Left lung (tissue), 10 donors: Measurements from ENCODE around the gene C16orf54. TPM values are rescaled to one million over a fixed set of nuclear protein-coding genes. Genes with fewer than 3 reads are reported as not detected.

Experiments used
- ATAC-seq: fragments of 200-7000 bp; cut with Tn5 transposase; one replicate; pipeline ENCODE4 v1.9.1; 2020; ENCODE audit warnings: moderate library complexity
- DNase-seq, 4 donors: peaks; one replicate each; pipeline ENCODE4 v3.0.0-alpha.2; 2013 to 2020
- H3K27ac ChIP-seq, 2 donors: fragments of 200-600 bp; sonication (generic) in 1 of 2; one replicate each; pipeline versions ENCODE4 v1.5.0 to v1.8.0; 2020 to 2021
- H3K27me3 ChIP-seq, 2 donors: fragments of 200-600 bp; sonication (generic) in 1 of 2; one replicate each; pipeline versions ENCODE4 v1.5.0 to v1.8.0; 2020 to 2021
- H3K36me3 ChIP-seq, 2 donors: fragments of 200-600 bp; sonication (generic) in 1 of 2; one replicate each; pipeline versions ENCODE4 v1.5.0 to v1.8.0; 2020 to 2021
- H3K4me1 ChIP-seq, 2 donors: fragments of 200-600 bp; one replicate each; pipeline ENCODE4 v1.8.0; 2021
- H3K4me3 ChIP-seq, 2 donors: fragments of 200-600 bp; sonication (generic) in 1 of 2; one replicate each; pipeline versions ENCODE4 v1.5.0 to v1.8.0; 2020 to 2021; ENCODE audit warnings: mild to moderate bottlenecking in 1 of 2
- H3K9me3 ChIP-seq, 2 donors: fragments of 200-600 bp; sonication (generic) in 1 of 2; one replicate each; pipeline versions ENCODE4 v1.5.0 to v1.8.0; 2020 to 2021
- intact Hi-C, 2 donors: fragments of 100-400 bp; cut with DNase I; formaldehyde crosslinking; loops; one replicate each; pipeline versions ENCODE4 v1.11.2 to v1.14.2; 2022
- polyA plus RNA-seq, 6 donors: library from polyadenylated mRNA; unstranded; fragments of 120-200 nt; gene quantifications; one replicate each; pipeline ENCODE4 v1.2.1, GENCODE V29; 2013; ENCODE audit not compliant: insufficient read length in 6 of 6
- total RNA-seq, 2 donors: library from RNA; stranded (reverse); fragmentation: NEBNext Ultra II Directional; extraction: Animal tissue kit (Norgen Biotek cat#: 25700); gene quantifications; one replicate each; pipeline ENCODE4 v1.2.1, GENCODE V29; 2021
- TF ChIP-seq, protein P1 (sequence below), 2 donors: fragments of 200-600 bp; sonication (generic) in 1 of 2; IDR thresholded peaks; one replicate each; pipeline versions ENCODE4 v1.5.0 to v1.8.0; 2021; ENCODE audit warnings: antibody characterized with exemption in 2 of 2
- donor health status: DM: no; HTN: yes; CAD: no.
- donor health status: DM: no; HTN: no; CAD: no.

The C16orf54 gene
- total and polyA plus RNA-seq, 8 donors: 0.33 to 13.6 (median 0.69) TPM

- Histone ChIP-seq H3K36me3 (no peaks in the 10 kb centered on the region), H3K27me3 (no peaks in the 10 kb centered on the region), H3K9me3 (no peaks in the 10 kb centered on the region), H3K4me1 (no peaks in the 10 kb centered on the region), H3K27ac (no peak overlapping the region), H3K4me3 (no peak overlapping the region)
- no peak for ATAC-seq
- TF ChIP-seq, protein P1, sequence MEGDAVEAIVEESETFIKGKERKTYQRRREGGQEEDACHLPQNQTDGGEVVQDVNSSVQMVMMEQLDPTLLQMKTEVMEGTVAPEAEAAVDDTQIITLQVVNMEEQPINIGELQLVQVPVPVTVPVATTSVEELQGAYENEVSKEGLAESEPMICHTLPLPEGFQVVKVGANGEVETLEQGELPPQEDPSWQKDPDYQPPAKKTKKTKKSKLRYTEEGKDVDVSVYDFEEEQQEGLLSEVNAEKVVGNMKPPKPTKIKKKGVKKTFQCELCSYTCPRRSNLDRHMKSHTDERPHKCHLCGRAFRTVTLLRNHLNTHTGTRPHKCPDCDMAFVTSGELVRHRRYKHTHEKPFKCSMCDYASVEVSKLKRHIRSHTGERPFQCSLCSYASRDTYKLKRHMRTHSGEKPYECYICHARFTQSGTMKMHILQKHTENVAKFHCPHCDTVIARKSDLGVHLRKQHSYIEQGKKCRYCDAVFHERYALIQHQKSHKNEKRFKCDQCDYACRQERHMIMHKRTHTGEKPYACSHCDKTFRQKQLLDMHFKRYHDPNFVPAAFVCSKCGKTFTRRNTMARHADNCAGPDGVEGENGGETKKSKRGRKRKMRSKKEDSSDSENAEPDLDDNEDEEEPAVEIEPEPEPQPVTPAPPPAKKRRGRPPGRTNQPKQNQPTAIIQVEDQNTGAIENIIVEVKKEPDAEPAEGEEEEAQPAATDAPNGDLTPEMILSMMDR (IDR thresholded peaks at IDR 0.05): no peak
- intact Hi-C loops: no loop called here
- DNase-seq: peak in 1 of 4 donors; percentile 20
Observed at GRCh38 chr16:29719063-29719462, 26.7 kb downstream of the C16orf54 start.

GRCh38 chr16:29717113-29717512 lies 28.7 kb downstream of the C16orf54 start:
- Histone ChIP-seq H3K9me3 (no peaks in the 10 kb centered on the region), H3K27me3 (no peaks in the 10 kb centered on the region), H3K4me3 (no peak overlapping the region), H3K27ac (no peak overlapping the region), H3K36me3 (no peaks in the 10 kb centered on the region), H3K4me1 (no peaks in the 10 kb centered on the region)
- no peak for DNase-seq
- TF ChIP-seq, protein P1 (IDR thresholded peaks at IDR 0.05): no peak
- no peak for ATAC-seq
- intact Hi-C loops: no loop called here

- no peaks in the 10 kb centered on the region for H3K36me3 ChIP-seq
- H3K9me3 ChIP-seq: no peaks in the 10 kb centered on the region
- peaks cover 0 to 21% of the 10 kb centered on the region in 2 donors for H3K4me1 ChIP-seq
- TF ChIP-seq, protein P1 (IDR thresholded peaks at IDR 0.05): no peak
- ATAC-seq (no peak), DNase-seq (no peak)
- no peak overlapping the region for H3K4me3 ChIP-seq
- no peak overlapping the region for H3K27ac ChIP-seq
- H3K27me3 ChIP-seq: no peaks in the 10 kb centered on the region
- intact Hi-C loops: no loop called here
Observed at GRCh38 chr16:29714972-29715371, 30.8 kb downstream of the C16orf54 start.

DNA sequence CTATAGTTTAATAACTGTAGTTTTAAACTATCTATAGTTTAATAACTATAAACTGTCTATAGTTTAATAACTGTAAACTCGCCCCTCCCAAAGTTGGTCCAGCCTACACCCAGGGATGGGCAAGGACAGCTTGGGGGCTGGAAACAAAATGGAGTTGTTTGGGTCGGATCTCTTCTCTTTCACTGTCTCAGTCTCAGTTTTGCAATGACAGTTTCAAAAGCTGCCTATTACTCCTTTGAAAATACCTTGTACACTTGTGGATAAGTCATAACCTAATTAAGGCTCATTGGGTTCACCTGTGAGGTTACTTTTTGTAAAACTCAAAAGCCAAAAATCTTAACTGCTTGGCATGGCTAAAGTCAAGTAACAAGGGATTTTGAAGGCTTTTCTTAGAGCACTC lies 31.4 kb downstream of the C16orf54 start:
- no peak overlapping the region for H3K4me3 ChIP-seq
- peaks cover 0 to 21% of the 10 kb centered on the region in 2 donors for H3K4me1 ChIP-seq
- TF ChIP-seq, protein P1 (IDR thresholded peaks at IDR 0.05): no peak
- H3K9me3 ChIP-seq: no peaks in the 10 kb centered on the region
- DNase-seq: no peak
- no peak for ATAC-seq
- H3K27ac ChIP-seq: no peak overlapping the region
- H3K27me3 ChIP-seq: no peaks in the 10 kb centered on the region
- intact Hi-C loops: no loop called here
- H3K36me3 ChIP-seq: no peaks in the 10 kb centered on the region

- no peak overlapping the region for H3K4me3 ChIP-seq
- peaks cover 0 to 21% of the 10 kb centered on the region in 2 donors for H3K4me1 ChIP-seq
- H3K9me3 ChIP-seq: no peaks in the 10 kb centered on the region
- H3K36me3 ChIP-seq: no peaks in the 10 kb centered on the region
- no peak for ATAC-seq
- intact Hi-C loops: no loop called here
- H3K27me3 ChIP-seq: no peaks in the 10 kb centered on the region
- no peak overlapping the region for H3K27ac ChIP-seq
- no peak for DNase-seq
- TF ChIP-seq, protein P1 (IDR thresholded peaks at IDR 0.05): no peak
Observed at GRCh38 chr16:29712809-29713208, 33.0 kb downstream of the C16orf54 start.
